Retinal pigment epithelial cell (primary cell): Measurements from ENCODE around the gene LTB.

Experiments
- DNase-seq: peaks from one replicate; pipeline ENCODE4 v3.0.0-alpha.2; 2010; ENCODE audit warnings: low read depth
- H3K4me3 ChIP-seq: 2 replicates; pipeline ENCODE4 v1.5.1; 2011; ENCODE audit warnings: mild to moderate bottlenecking, low read length, control low read depth, moderate library complexity
- CTCF ChIP-seq: conservative IDR thresholded peaks from 2 replicates; pipeline ENCODE4 v1.5.1; 2011; ENCODE audit warnings: low read depth, low read length, control low read depth, inconsistent platforms

Gene LTB

DNA sequence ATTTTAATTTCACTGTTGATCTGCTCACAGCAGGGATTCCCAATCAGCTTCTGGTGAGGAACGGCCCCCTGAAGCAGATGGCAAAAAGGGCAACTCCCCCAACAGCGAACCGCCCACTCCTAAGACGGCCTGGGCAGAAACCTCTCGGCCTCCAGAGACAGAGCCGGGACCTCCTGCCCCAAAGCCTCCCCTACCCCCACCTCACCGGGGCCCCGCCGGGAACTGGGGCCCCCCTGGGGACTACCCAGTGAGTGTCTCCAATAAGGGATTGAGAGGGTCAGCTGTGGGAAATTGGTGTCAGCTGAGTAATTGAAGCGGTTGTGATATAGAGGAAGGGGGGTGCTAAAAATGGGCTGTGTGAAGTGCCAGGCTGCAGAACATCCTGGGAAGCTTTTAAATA, 44.7 kb upstream of the LTB start:
- no peak overlapping the region for H3K4me3 ChIP-seq
- DNase-seq, result no peak
- no peak for TF ChIP-seq CTCF

GRCh38 chr6:31624070-31624469, 41.8 kb upstream of the LTB start:
- TF ChIP-seq CTCF, result no peak
- no peak overlapping the region for H3K4me3 ChIP-seq
- DNase-seq, result no peak

DNA sequence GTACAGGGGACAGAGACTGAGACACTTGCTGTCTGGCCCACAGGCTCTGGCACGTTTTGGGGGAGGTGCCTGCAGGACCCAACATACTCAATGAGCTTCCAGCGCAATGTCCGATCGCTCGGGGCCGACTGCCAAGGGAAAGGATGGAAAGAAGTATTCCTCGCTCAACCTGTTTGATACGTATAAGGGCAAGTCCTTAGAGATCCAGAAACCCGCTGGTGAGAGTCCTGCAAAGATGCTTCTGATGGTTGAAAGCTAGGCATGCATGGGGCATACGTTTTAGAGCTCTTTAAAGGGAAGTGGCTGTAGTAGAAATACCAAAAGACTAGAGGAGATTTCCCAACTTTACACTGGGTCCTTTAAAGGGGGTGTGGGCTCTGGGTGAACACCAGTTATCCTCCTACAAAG, 40.5 kb upstream of the LTB start:
- TF ChIP-seq CTCF, result no peak
- no peak for DNase-seq
- H3K4me3 ChIP-seq, result peak overlapping the region; percentile 80

- no peak for TF ChIP-seq CTCF
- peak overlapping the region; percentile 80 for H3K4me3 ChIP-seq
- DNase-seq, result no peak
Measured at GRCh38 chr6:31621991-31622390, 39.8 kb upstream of the LTB start.

DNA sequence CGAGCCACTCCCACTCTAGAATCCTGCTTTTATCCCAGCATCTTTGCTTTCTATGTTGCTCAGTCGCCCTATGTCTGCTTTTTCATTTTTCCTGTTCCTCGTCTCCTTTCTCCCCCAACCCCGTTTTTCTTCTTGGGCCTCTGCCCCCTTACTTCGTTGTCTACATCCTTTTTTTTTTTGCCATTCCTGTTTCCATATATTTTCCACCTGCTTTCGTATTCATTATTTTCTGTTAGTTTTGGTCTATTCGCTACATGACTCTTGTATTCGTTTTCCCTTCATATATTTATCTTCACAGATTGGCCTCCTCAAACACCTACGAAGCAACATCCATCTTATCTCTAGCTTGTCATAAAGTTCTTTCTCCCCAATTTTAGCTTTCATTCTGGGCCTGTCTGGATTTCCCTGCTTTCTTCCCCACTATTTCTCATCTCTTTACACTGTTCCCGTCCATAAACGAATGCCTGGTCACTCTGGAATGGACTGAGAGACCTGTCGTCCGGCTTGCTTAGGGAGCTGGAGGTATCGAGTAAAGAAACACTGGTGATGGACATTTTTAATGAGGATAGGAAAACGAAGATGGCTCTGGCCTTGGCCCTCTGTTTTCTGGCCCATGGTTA, 39.2 kb upstream of the LTB start:
- no peak for TF ChIP-seq CTCF
- H3K4me3 ChIP-seq, result peak overlapping the region; percentile 80
- DNase-seq, result no peak

- no peak for TF ChIP-seq CTCF
- H3K4me3 ChIP-seq, result peak within 1 kb of the TSS; percentile 80
- no peak for DNase-seq
Measured at GRCh38 chr6:31620586-31621319, 38.5 kb upstream of the LTB start, which contains the start of gene PRRC2A. Gene PRRC2A, plus strand, starts transcription at chr6:31620715. Its CDS starts 2,075 bp downstream, at chr6:31622790.
